ENCODE results near the gene OR2T4. TPM values are rescaled to one million over a fixed set of nuclear protein-coding genes. Genes with fewer than 3 reads are reported as not detected.

The OR2T4 gene
- total and polyA plus RNA-seq, 10 of the 15 experiments (the other 5 are each of a cell fraction or from before 2014, with no cell fraction given) = 0.22 to 0.30 TPM; not detected in 8

GRCh38 chr1:248406721-248407692, 45.5 kb downstream of the OR2T4 start (continued):
- TF ChIP-seq POLR2AphosphoS5 (IDR thresholded peaks at IDR 0.05; ENCODE audit: low read length) = no peak
- TF ChIP-seq BCL11A (IDR thresholded peaks at IDR 0.05; ENCODE audit: low read depth, low read length) = no peak
- TF ChIP-seq SIX5 (IDR thresholded peaks at IDR 0.05; ENCODE audit: low read depth, low read length, severe bottlenecking) = no peak
- no peak for TF ChIP-seq SMC3 (IDR thresholded peaks at IDR 0.05; ENCODE audit: borderline replicate concordance, low read length)
- 0 out of 2 replicates have a peak, but pooled peaks have one; percentile 69 for TF ChIP-seq MLLT1 (IDR thresholded peaks at IDR 0.05)
- TF ChIP-seq RAD21 (IDR thresholded peaks at IDR 0.05; ENCODE audit: insufficient read depth, low read depth, low read length) = no peak
- TF ChIP-seq NKRF (conservative IDR thresholded peaks at IDR 0.05) = 0 out of 2 replicates have a peak, but pooled peaks have one; percentile 24
- peak; percentile 87 for TF ChIP-seq MEF2B (IDR thresholded peaks at IDR 0.05; ENCODE audit: partially characterized antibody, poor library complexity, severe bottlenecking)
- peak; percentile 78; the same call in 1 of the 2 replicates for TF ChIP-seq GATAD2B (conservative IDR thresholded peaks at IDR 0.05; ENCODE audit: low read depth)
- TF ChIP-seq ZBTB4 (CRISPR knock-in tag; IDR thresholded peaks at IDR 0.05) = no peak
- TF ChIP-seq E4F1 (IDR thresholded peaks at IDR 0.05; ENCODE audit: borderline replicate concordance, partially characterized antibody) = no peak
- TF ChIP-seq USF1 (IDR thresholded peaks at IDR 0.05; ENCODE audit: borderline replicate concordance, extremely low read length, insufficient read depth, low read depth, low read length) = no peak
- TF ChIP-seq E2F8 (IDR thresholded peaks at IDR 0.05; ENCODE audit: low read depth, partially characterized antibody) = no peak
- TF ChIP-seq POLR2A (IDR thresholded peaks at IDR 0.05; ENCODE audit: low read depth, low read length) = no peak
